ENCODE measurements around the gene TCTN1.

TCTN1 gene

GRCh38 chr12:110677982-110678381, 64.1 kb downstream of the TCTN1 start:
- Histone ChIP-seq H4K20me1 (ENCODE audit: insufficient read depth, low read length) (no peaks in the 10 kb centered on the region), H3K4me3 (ENCODE audit: low read length) (no peak overlapping the region), H3K9me2 (replicated peaks; ENCODE audit: insufficient read depth, low read length) (no peaks in the 10 kb centered on the region), H3K9ac (ENCODE audit: low read length) (no peak overlapping the region), H3K27ac (ENCODE audit: low read length) (peak overlapping the region; percentile 41; the same call in 1 of the 2 replicates), H3K9me3 (replicated peaks; ENCODE audit: insufficient read depth, low read length) (no peaks in the 10 kb centered on the region), H3K36me3 (replicated peaks; ENCODE audit: insufficient read depth, low read length) (no peaks in the 10 kb centered on the region), H3F3A (ENCODE audit: insufficient read depth, low read length) (0 out of 2 replicates have a peak, but pooled peaks cover 4% of the 10 kb centered on the region), H3K27me3 (replicated peaks; ENCODE audit: insufficient read depth, low read length) (no peaks in the 10 kb centered on the region), H3K79me2 (ENCODE audit: low read length) (no peaks in the 10 kb centered on the region), H2AFZ (ENCODE audit: low read length) (no peak overlapping the region), H3K4me2 (ENCODE audit: low read depth, low read length) (no peak overlapping the region), H3K4me1 (ENCODE audit: low read length) (peaks cover 32% of the 10 kb centered on the region)
- DNase-seq, result no peak
- TF ChIP-seq EZH2phosphoT487 (IDR thresholded peaks at IDR 0.05; ENCODE audit: low read length), result no peak
- TF ChIP-seq EZH2 (optimal IDR thresholded peaks at IDR 0.05; ENCODE audit: low read depth, low read length), result no peak
- TF ChIP-seq, protein P1, sequence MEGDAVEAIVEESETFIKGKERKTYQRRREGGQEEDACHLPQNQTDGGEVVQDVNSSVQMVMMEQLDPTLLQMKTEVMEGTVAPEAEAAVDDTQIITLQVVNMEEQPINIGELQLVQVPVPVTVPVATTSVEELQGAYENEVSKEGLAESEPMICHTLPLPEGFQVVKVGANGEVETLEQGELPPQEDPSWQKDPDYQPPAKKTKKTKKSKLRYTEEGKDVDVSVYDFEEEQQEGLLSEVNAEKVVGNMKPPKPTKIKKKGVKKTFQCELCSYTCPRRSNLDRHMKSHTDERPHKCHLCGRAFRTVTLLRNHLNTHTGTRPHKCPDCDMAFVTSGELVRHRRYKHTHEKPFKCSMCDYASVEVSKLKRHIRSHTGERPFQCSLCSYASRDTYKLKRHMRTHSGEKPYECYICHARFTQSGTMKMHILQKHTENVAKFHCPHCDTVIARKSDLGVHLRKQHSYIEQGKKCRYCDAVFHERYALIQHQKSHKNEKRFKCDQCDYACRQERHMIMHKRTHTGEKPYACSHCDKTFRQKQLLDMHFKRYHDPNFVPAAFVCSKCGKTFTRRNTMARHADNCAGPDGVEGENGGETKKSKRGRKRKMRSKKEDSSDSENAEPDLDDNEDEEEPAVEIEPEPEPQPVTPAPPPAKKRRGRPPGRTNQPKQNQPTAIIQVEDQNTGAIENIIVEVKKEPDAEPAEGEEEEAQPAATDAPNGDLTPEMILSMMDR (IDR thresholded peaks at IDR 0.05; ENCODE audit: low read length), result no peak

DNA sequence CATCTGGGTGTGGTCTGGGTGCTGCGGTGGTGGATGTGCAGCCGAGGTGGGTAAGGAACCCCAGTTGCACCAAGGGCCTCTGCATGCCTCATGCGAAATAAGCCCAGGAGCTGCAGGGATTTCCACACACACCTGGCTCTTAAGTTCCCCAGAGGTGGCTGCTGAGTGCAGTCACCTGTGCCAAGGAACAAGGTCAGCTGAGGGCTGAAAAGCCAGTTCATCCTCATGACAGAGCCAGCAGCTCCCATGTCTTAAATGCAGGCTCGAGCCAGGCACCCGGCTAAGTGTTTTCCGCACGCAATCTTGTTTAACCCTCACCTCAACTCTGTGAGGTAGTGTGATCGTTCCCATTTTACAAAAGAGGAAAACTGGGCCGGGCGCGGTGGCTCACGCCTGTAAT, 65.3 kb downstream of the TCTN1 start:
- DNase-seq, result no peak
- Histone ChIP-seq H3K36me3 (replicated peaks; ENCODE audit: insufficient read depth, low read length) (no peaks in the 10 kb centered on the region), H3K79me2 (ENCODE audit: low read length) (no peaks in the 10 kb centered on the region), H3K4me2 (ENCODE audit: low read depth, low read length) (no peak overlapping the region), H4K20me1 (ENCODE audit: insufficient read depth, low read length) (no peaks in the 10 kb centered on the region), H3F3A (ENCODE audit: insufficient read depth, low read length) (0 out of 2 replicates have a peak, but pooled peaks cover 4% of the 10 kb centered on the region), H3K27ac (ENCODE audit: low read length) (no peak overlapping the region), H2AFZ (ENCODE audit: low read length) (no peak overlapping the region), H3K9me3 (replicated peaks; ENCODE audit: insufficient read depth, low read length) (no peaks in the 10 kb centered on the region), H3K27me3 (replicated peaks; ENCODE audit: insufficient read depth, low read length) (no peaks in the 10 kb centered on the region), H3K4me1 (ENCODE audit: low read length) (peaks cover 22% of the 10 kb centered on the region), H3K9me2 (replicated peaks; ENCODE audit: insufficient read depth, low read length) (no peaks in the 10 kb centered on the region), H3K9ac (ENCODE audit: low read length) (no peak overlapping the region), H3K4me3 (ENCODE audit: low read length) (no peak overlapping the region)
- TF ChIP-seq, protein P1 (IDR thresholded peaks at IDR 0.05; ENCODE audit: low read length), result no peak
- no peak for TF ChIP-seq EZH2phosphoT487 (IDR thresholded peaks at IDR 0.05; ENCODE audit: low read length)
- TF ChIP-seq EZH2 (optimal IDR thresholded peaks at IDR 0.05; ENCODE audit: low read depth, low read length), result no peak

- H3K9me3 ChIP-seq (replicated peaks; ENCODE audit: insufficient read depth, low read length), result no peaks in the 10 kb centered on the region
- TF ChIP-seq EZH2 (optimal IDR thresholded peaks at IDR 0.05; ENCODE audit: low read depth, low read length), result no peak
- TF ChIP-seq EZH2phosphoT487 (IDR thresholded peaks at IDR 0.05; ENCODE audit: low read length), result no peak
- TF ChIP-seq, protein P1 (IDR thresholded peaks at IDR 0.05; ENCODE audit: low read length), result no peak
- 0 out of 2 replicates have a peak, but pooled peaks cover 4% of the 10 kb centered on the region for H3F3A ChIP-seq (ENCODE audit: insufficient read depth, low read length)
- H3K4me2 ChIP-seq (ENCODE audit: low read depth, low read length), result no peak overlapping the region
- H3K27ac ChIP-seq (ENCODE audit: low read length), result no peak overlapping the region
- no peak for DNase-seq
- no peak overlapping the region for H3K4me3 ChIP-seq (ENCODE audit: low read length)
- no peaks in the 10 kb centered on the region for H3K27me3 ChIP-seq (replicated peaks; ENCODE audit: insufficient read depth, low read length)
- no peak overlapping the region for H2AFZ ChIP-seq (ENCODE audit: low read length)
- peaks cover 20% of the 10 kb centered on the region for H3K4me1 ChIP-seq (ENCODE audit: low read length)
- H3K9me2 ChIP-seq (replicated peaks; ENCODE audit: insufficient read depth, low read length), result no peaks in the 10 kb centered on the region
- no peaks in the 10 kb centered on the region for H3K79me2 ChIP-seq (ENCODE audit: low read length)
- H3K36me3 ChIP-seq (replicated peaks; ENCODE audit: insufficient read depth, low read length), result no peaks in the 10 kb centered on the region
- no peak overlapping the region for H3K9ac ChIP-seq (ENCODE audit: low read length)
- H4K20me1 ChIP-seq (ENCODE audit: insufficient read depth, low read length), result no peaks in the 10 kb centered on the region
These were observed 66.1 kb downstream of the TCTN1 start for GRCh38 chr12:110680032-110680431.

All from MM.1S (cell line).